Stomach (tissue), 9 donors: ENCODE measurements around the gene NPDC1. TPM values are rescaled to one million over a fixed set of nuclear protein-coding genes. Genes with fewer than 3 reads are reported as not detected.

Experiments used
- DNase-seq, 2 donors: peaks; one replicate each; pipeline versions ENCODE4 v3.0.0 to v3.0.0-alpha.2; 2013 to 2019
- H3K27ac ChIP-seq, 5 donors: fragments of 200-600 bp in 4 of 5; sonication (generic) in 4 of 5; one replicate each; pipeline ENCODE4 v1.5.1; 2013 to 2019; ENCODE audit warnings: mild to moderate bottlenecking in 1 of 5, moderate library complexity in 1 of 5
- H3K27me3 ChIP-seq, 3 donors: fragments of 200-600 bp; sonication (generic); one replicate each; pipeline ENCODE4 v1.5.1; 2017 to 2019; ENCODE audit warnings: mixed run types in 1 of 3
- H3K36me3 ChIP-seq, 4 donors: fragments of 200-600 bp; sonication (generic); 1 replicate in 3 of 4; 2 replicates in 1 of 4; pipeline ENCODE4 v1.5.1; 2016 to 2019
- H3K4me1 ChIP-seq, 4 donors: fragments of 200-600 bp; sonication (generic); one replicate each; pipeline ENCODE4 v1.5.1; 2016 to 2019
- H3K4me3 ChIP-seq, 4 donors: fragments of 200-600 bp; sonication (generic) in 3 of 4; one replicate each; pipeline ENCODE4 v1.5.1; 2016 to 2019; ENCODE audit warnings: mild to moderate bottlenecking in 1 of 4
- H3K9me3 ChIP-seq, 4 donors: fragments of 200-600 bp; sonication (generic); one replicate each; pipeline ENCODE4 v1.5.1; 2016 to 2019
- CTCF ChIP-seq, 7 experiments: fragments of 450-650 bp in 4 of 7; fragments of 200-600 bp in 3 of 7; sonication (generic) in 3 of 7; IDR thresholded peaks; one replicate each; pipeline ENCODE4 v1.5.1; 2016 to 2019; ENCODE audit warnings: antibody characterized with exemption in 7 of 7, control low read depth in 2 of 7, mild to moderate bottlenecking in 1 of 7
- EP300 ChIP-seq: sonication (generic); formaldehyde crosslinking; IDR thresholded peaks from one replicate; pipeline ENCODE4 v1.6.1; 2017; ENCODE audit warnings: antibody characterized with exemption
- POLR2A ChIP-seq, 4 donors: fragments of 450-650 bp; IDR thresholded peaks; one replicate each; pipeline ENCODE4 v1.6.1; 2016; ENCODE audit warnings: antibody characterized with exemption in 4 of 4, control low read depth in 2 of 4, mild to moderate bottlenecking in 1 of 4, moderate library complexity in 1 of 4
- POLR2AphosphoS5 ChIP-seq, 3 donors: sonication (generic); formaldehyde crosslinking; IDR thresholded peaks; one replicate each; pipeline ENCODE4 v1.6.1; 2016; ENCODE audit warnings: antibody characterized with exemption in 3 of 3
- WGBS, 5 donors: extraction: QIAGEN DNeasy Blood & Tissue Kit in 3 of 5; methylation state at CpG; one replicate each; pipeline versions ENCODE4 v1.1.5 to v1.1.7; 2013 to 2018; 5-methylcytosine and 5-hydroxymethylcytosine counted together
- intact Hi-C: fragments of 100-400 bp; cut with DNase I; formaldehyde crosslinking; loops from one replicate; pipeline ENCODE4 v1.15.1; 2023; ENCODE audit warnings: low total_unique reads
- polyA plus RNA-seq, 3 donors: library from polyadenylated mRNA; stranded (reverse); fragments of 200-250 nt; gene quantifications; one replicate each; pipeline ENCODE4 v1.2.3, GENCODE V29; 2013
- total RNA-seq, 5 donors: library from RNA; depleted of rRNA; stranded (reverse); fragments of >200 nt; gene quantifications; one replicate each; pipeline versions ENCODE4 v1.1.0 to v1.2.3, GENCODE V29; 2014 to 2016
- donor health status: healthy with polysubstance abuse.
- donor health status: Bipolar disorder and iron deficiency.
- donor health status: healthy.

The NPDC1 gene
- total and polyA plus RNA-seq, 8 donors: 20.0 to 276 (median 180) TPM

DNA sequence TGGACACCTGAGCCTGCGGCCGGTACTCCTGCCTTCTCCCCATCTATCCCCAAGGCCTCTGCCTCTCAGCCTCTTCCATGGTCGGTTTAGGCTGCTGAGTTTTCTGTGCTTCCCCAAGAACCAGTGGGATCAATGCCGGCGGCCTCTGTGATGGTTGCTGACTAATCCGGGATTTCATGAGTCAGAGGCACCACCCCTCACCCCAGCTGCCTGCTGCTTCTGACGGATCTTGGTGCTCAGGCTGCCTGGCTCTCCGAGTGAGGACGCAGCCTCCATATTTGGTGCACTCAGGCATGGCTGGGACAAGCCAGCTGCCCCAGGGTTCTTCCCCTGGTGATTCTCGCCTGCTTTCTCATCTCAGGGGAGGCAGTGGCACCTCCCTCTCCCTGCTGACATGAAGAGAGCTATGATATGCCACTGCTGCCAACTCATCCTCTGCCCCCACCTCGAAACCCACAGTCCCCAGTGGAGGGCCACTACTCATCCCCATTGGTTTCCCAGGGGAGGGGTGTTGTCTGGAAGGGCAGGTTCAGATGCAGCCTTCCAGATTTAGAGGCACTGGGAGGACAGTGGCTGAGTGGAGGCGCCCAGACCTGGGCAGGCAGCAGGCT lies 37.5 kb upstream of the NPDC1 start:
- peak overlapping the region; percentile 13 to 79 (median 69) for H3K27ac ChIP-seq
- DNase-seq: peak; percentile 56
- intact Hi-C loops: no loop called here
- H3K9me3 ChIP-seq: no peaks in the 10 kb centered on the region
- peaks cover 0 to 8% (median 0%) of the 10 kb centered on the region in 3 donors for H3K27me3 ChIP-seq
- H3K4me1 ChIP-seq: peaks cover 26 to 65% (median 54%) of the 10 kb centered on the region in 4 donors
- H3K36me3 ChIP-seq: peaks cover 15 to 49% (median 47%) of the 10 kb centered on the region in 4 donors
- TF ChIP-seq POLR2AphosphoS5 (IDR thresholded peaks at IDR 0.05): peak in 1 of 3 donors; percentile 18
- no peak for TF ChIP-seq EP300
- no peak overlapping the region for H3K4me3 ChIP-seq
- 41 to 63% (median 62%) methylated on average over 10 to 12 of the region's 12 CpGs for WGBS, 5 donors

DNA sequence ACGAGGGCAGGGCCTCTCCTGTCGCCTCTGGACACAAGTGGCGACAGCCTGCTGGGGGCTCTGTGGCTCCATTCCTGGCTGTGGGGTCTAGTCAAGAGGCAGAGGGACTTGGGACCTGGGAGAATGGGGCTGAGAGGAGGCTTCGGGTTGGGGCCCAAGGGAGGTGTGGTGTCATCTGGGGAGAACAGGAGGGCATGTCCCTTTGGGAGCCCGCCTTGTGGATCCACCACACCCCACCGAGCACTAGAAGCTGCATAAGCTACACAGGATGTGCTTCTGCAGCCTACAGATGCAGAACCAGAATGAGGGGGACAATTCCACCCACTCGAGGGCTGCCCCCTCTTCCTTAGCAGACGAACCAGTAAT lies 36.9 kb upstream of the NPDC1 start:
- no peak for DNase-seq
- WGBS, 5 donors: 84 to 92% (median 90%) methylated on average over 7 to 8 of the region's 8 CpGs
- TF ChIP-seq POLR2A (IDR thresholded peaks at IDR 0.05) (no peak), EP300 (no peak), POLR2AphosphoS5 (IDR thresholded peaks at IDR 0.05) (no peak), CTCF (IDR thresholded peaks at IDR 0.05) (no peak)
- H3K27ac ChIP-seq: peak overlapping the region in 4 of 5 donors; percentile 48 to 79 (median 70)
- H3K36me3 ChIP-seq: peaks cover 15 to 49% (median 47%) of the 10 kb centered on the region in 4 donors
- no peaks in the 10 kb centered on the region for H3K9me3 ChIP-seq
- H3K4me3 ChIP-seq: no peak overlapping the region
- intact Hi-C loops: no loop called here
- H3K4me1 ChIP-seq: peaks cover 31 to 66% (median 55%) of the 10 kb centered on the region in 4 donors
- H3K27me3 ChIP-seq: peaks cover 0 to 14% (median 0%) of the 10 kb centered on the region in 3 donors

GRCh38 chr9:137082222-137082924 lies 36.4 kb upstream of the NPDC1 start:
- peaks cover 15 to 49% (median 47%) of the 10 kb centered on the region in 4 donors for H3K36me3 ChIP-seq
- peaks cover 29 to 64% (median 53%) of the 10 kb centered on the region in 4 donors for H3K4me1 ChIP-seq
- WGBS, 5 donors: 93 to 96% (median 94%) methylated on average over 11 to 16 of the region's 16 CpGs
- H3K27ac ChIP-seq: peak overlapping the region in 4 of 5 donors; percentile 48 to 79 (median 70)
- no peaks in the 10 kb centered on the region for H3K9me3 ChIP-seq
- intact Hi-C loops: no loop called here
- DNase-seq: no peak
- TF ChIP-seq POLR2AphosphoS5 (IDR thresholded peaks at IDR 0.05): no peak
- no peak for TF ChIP-seq CTCF (IDR thresholded peaks at IDR 0.05)
- TF ChIP-seq POLR2A (IDR thresholded peaks at IDR 0.05): no peak
- no peak for TF ChIP-seq EP300
- peaks cover 0 to 17% (median 0%) of the 10 kb centered on the region in 3 donors for H3K27me3 ChIP-seq
- H3K4me3 ChIP-seq: no peak overlapping the region

- H3K4me3 ChIP-seq: no peak overlapping the region
- intact Hi-C loops: no loop called here
Observed at GRCh38 chr9:137080260-137081122, 34.5 kb upstream of the NPDC1 start.

DNA sequence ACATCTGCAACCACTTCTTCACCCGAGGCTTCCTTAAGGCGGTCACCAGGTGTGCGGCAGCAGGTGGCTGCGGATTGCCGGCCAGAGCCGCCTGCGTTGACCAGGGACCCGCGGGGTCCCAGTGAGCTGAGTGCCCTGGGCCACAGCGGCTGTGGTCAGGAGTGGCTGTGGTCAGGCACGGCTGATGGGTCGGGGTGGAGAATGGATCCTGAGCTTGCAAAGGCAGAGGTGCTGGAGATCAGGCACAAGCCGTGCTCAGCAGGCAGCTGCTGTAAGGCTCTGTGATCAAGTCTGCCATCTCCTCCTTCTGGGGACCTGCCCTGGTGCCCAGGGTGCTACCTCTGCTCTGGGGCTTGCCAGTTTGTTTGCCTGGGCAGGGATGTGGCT lies 33.4 kb upstream of the NPDC1 start:
- peaks cover 18 to 47% (median 43%) of the 10 kb centered on the region in 4 donors for H3K4me1 ChIP-seq
- peaks cover 0 to 31% (median 0%) of the 10 kb centered on the region in 3 donors for H3K27me3 ChIP-seq
- H3K4me3 ChIP-seq: no peak overlapping the region
- intact Hi-C loops: no loop called here
- no peak overlapping the region for H3K27ac ChIP-seq
- TF ChIP-seq EP300 (no peak), CTCF (IDR thresholded peaks at IDR 0.05) (no peak), POLR2A (IDR thresholded peaks at IDR 0.05) (no peak), POLR2AphosphoS5 (IDR thresholded peaks at IDR 0.05) (no peak)
- H3K36me3 ChIP-seq: peaks cover 15 to 49% (median 47%) of the 10 kb centered on the region in 4 donors
- DNase-seq: no peak
- no peaks in the 10 kb centered on the region for H3K9me3 ChIP-seq
- WGBS, 5 donors: 73 to 85% (median 84%) methylated on average over 2 to 13 of the region's 13 CpGs

More at GRCh38 chr9:137080260-137081122, 34.5 kb upstream of the NPDC1 start:
- 88 to 96% (median 92%) methylated on average over 13 to 24 of the region's 24 CpGs for WGBS, 5 donors
- H3K27ac ChIP-seq: no peak overlapping the region
- H3K9me3 ChIP-seq: no peaks in the 10 kb centered on the region
- peaks cover 22 to 58% (median 48%) of the 10 kb centered on the region in 4 donors for H3K4me1 ChIP-seq
- peaks cover 0 to 31% (median 0%) of the 10 kb centered on the region in 3 donors for H3K27me3 ChIP-seq
- no peak for DNase-seq
- TF ChIP-seq EP300: no peak
- no peak for TF ChIP-seq POLR2AphosphoS5 (IDR thresholded peaks at IDR 0.05)
- peaks cover 15 to 49% (median 47%) of the 10 kb centered on the region in 4 donors for H3K36me3 ChIP-seq
